Endothelial cell of hepatic sinusoid (primary cell): ENCODE data around the gene DNAJC7.

ENCODE experiments used
- in situ Hi-C: cut with HindIII; loops from 2 replicates; pipeline ENCODE4 v1.10.0; 2017; ENCODE audit warnings: low sequenced_read_pairs

DNAJC7 gene

GRCh38 chr17:41977991-41978390 is 39.2 kb downstream of the DNAJC7 start:
- in situ Hi-C loops, result loop anchor here (10.0 kb wide), 1 partner anchor 147 kb away; the partner anchor contains the start of genes HSPB9 and KAT2A

- in situ Hi-C loops, result loop anchor here (10.0 kb wide), 1 partner anchor 149 kb away; the partner anchor contains the start of genes HSPB9 and KAT2A
Measured at GRCh38 chr17:41976142-41976768, 41.0 kb downstream of the DNAJC7 start.

- in situ Hi-C loops, result loop anchor here (10.0 kb wide), 1 partner anchor 149 kb away; the partner anchor contains the start of genes HSPB9 and KAT2A
Measured at GRCh38 chr17:41975099-41976083, 41.8 kb downstream of the DNAJC7 start.

- in situ Hi-C loops, result loop anchor here (10.0 kb wide), 1 partner anchor 150 kb away; the partner anchor contains the start of genes HSPB9 and KAT2A
Measured at GRCh38 chr17:41974658-41975057, 42.6 kb downstream of the DNAJC7 start.

GRCh38 chr17:41974031-41974430 is 43.2 kb downstream of the DNAJC7 start:
- in situ Hi-C loops, result loop anchor here (10.0 kb wide), 1 partner anchor 151 kb away; the partner anchor contains the start of genes HSPB9 and KAT2A

- in situ Hi-C loops, result loop anchor here (10.0 kb wide), 1 partner anchor 151 kb away; the partner anchor contains the start of genes HSPB9 and KAT2A
Measured at GRCh38 chr17:41973408-41973811, 43.8 kb downstream of the DNAJC7 start.

- in situ Hi-C loops, result loop anchor here (10.0 kb wide), 1 partner anchor 152 kb away; the partner anchor contains the start of genes HSPB9 and KAT2A
Measured at GRCh38 chr17:41972571-41973407, 44.5 kb downstream of the DNAJC7 start.

GRCh38 chr17:41971721-41972523 is 45.3 kb downstream of the DNAJC7 start:
- in situ Hi-C loops, result loop anchor here (10.0 kb wide), 1 partner anchor 153 kb away; the partner anchor contains the start of genes HSPB9 and KAT2A

GRCh38 chr17:41970901-41971331 is 46.3 kb downstream of the DNAJC7 start:
- in situ Hi-C loops, result loop anchor here (10.0 kb wide), 1 partner anchor 154 kb away; the partner anchor contains the start of genes HSPB9 and KAT2A

- in situ Hi-C loops, result loop anchor here (5.0 kb wide), 1 partner anchor 134 kb away; no protein-coding TSS in a partner anchor
Measured at GRCh38 chr17:41968676-41969075, 48.6 kb downstream of the DNAJC7 start.

GRCh38 chr17:41967921-41968578 is 49.2 kb downstream of the DNAJC7 start:
- in situ Hi-C loops, result loop anchor here (5.0 kb wide), 1 partner anchor 134 kb away; no protein-coding TSS in a partner anchor

- in situ Hi-C loops, result loop anchor here (5.0 kb wide), 1 partner anchor 135 kb away; no protein-coding TSS in a partner anchor
Measured at GRCh38 chr17:41967141-41967920, 49.9 kb downstream of the DNAJC7 start.

GRCh38 chr17:41966463-41967140 is 50.6 kb downstream of the DNAJC7 start, which contains the start of gene CNP:
CNP (plus strand) TSS chr17:41966795; CDS start chr17:41966885, 90 bp downstream.
- in situ Hi-C loops, result loop anchor here (5.0 kb wide), 1 partner anchor 136 kb away; no protein-coding TSS in a partner anchor

- in situ Hi-C loops, result loop anchor here (5.0 kb wide), 1 partner anchor 136 kb away; no protein-coding TSS in a partner anchor
Measured at GRCh38 chr17:41965694-41966462, 51.4 kb downstream of the DNAJC7 start.

GRCh38 chr17:41962768-41963434 is 54.3 kb downstream of the DNAJC7 start:
- in situ Hi-C loops, result no loop called here

- in situ Hi-C loops, result no loop called here
Measured at GRCh38 chr17:41962111-41962510, 55.1 kb downstream of the DNAJC7 start.
